Measurements from ENCODE around the gene SLX4IP.

DNA sequence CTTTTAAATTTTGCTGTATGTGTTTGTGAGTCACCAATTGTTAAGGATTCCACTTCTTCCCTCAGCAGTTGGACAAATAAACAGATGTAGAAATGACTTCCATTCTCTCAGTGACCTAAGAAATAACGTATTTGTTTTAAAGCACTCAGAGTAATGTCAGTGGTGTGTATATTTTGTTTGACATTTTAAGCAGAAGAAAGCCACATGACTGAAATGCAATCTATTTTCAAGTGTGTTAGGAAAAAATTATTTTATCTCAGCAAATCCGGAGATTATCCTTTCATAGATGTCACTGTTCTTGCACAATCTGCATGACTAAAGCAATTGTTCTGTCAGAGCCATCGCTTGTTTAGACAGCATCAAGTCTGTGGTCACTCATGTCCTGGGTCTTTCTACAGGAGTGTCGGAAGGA lies 161.6 kb downstream of the SLX4IP start:
- TF ChIP-seq POLR2A (IDR thresholded peaks at IDR 0.05) (no peak), EP300 (IDR thresholded peaks at IDR 0.05) (no peak)
- TF ChIP-seq, protein P1, sequence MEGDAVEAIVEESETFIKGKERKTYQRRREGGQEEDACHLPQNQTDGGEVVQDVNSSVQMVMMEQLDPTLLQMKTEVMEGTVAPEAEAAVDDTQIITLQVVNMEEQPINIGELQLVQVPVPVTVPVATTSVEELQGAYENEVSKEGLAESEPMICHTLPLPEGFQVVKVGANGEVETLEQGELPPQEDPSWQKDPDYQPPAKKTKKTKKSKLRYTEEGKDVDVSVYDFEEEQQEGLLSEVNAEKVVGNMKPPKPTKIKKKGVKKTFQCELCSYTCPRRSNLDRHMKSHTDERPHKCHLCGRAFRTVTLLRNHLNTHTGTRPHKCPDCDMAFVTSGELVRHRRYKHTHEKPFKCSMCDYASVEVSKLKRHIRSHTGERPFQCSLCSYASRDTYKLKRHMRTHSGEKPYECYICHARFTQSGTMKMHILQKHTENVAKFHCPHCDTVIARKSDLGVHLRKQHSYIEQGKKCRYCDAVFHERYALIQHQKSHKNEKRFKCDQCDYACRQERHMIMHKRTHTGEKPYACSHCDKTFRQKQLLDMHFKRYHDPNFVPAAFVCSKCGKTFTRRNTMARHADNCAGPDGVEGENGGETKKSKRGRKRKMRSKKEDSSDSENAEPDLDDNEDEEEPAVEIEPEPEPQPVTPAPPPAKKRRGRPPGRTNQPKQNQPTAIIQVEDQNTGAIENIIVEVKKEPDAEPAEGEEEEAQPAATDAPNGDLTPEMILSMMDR (IDR thresholded peaks at IDR 0.05): no peak
